HG02981 (cell line): ENCODE data around the gene OTUD5.

Experiments
- ATAC-seq: cut with Tn5 transposase; IDR thresholded peaks from one replicate; pipeline ENCODE4 v1.9.1; 2021; ENCODE audit warnings: mild to moderate bottlenecking, moderate library complexity; ENCODE audit not compliant: unreplicated experiment

The OTUD5 gene

DNA sequence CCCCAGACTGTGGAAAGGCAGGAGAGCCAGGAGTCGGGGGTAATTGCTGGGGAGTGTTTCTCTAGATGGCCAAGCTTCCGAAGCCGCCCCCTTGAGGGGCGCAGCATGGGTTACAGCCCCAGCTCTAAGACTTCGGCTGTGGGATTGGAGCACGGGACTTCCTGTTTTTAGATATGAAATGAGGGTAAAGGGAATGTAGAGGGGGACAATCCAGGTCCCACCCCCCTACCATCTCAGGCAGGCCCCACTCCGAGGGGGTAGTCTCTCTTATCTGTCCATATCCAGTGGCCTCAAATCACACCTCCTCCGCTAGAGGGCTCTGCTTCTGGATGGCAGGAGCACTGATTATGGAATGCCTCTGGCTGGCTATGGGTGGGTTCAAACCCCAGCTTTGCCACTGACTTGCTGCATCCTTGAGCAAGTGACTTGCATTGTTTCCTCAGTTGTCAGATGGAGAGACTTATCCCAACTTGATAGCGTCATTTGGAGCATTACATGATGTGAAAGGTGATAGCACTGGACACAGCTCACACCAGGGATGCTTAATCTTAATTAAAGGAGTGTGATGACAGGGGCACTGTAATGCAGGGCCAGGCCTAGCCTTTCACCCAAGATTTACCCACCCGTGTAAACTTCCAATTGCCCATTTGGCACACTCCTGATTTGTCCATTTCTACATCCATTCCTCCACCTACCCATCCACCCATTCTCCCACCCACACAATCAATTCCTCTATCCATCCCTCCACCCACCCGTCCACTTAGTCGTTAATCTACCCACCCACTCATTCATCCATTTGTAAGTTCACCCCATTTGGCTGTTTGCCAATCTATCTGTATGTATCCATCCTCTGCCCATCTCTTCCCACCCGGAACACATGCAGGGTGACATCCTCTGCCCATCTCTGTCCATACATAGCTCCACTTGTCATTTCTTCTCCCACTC, 15.1 kb upstream of the OTUD5 start:
- ATAC-seq = no peak

DNA sequence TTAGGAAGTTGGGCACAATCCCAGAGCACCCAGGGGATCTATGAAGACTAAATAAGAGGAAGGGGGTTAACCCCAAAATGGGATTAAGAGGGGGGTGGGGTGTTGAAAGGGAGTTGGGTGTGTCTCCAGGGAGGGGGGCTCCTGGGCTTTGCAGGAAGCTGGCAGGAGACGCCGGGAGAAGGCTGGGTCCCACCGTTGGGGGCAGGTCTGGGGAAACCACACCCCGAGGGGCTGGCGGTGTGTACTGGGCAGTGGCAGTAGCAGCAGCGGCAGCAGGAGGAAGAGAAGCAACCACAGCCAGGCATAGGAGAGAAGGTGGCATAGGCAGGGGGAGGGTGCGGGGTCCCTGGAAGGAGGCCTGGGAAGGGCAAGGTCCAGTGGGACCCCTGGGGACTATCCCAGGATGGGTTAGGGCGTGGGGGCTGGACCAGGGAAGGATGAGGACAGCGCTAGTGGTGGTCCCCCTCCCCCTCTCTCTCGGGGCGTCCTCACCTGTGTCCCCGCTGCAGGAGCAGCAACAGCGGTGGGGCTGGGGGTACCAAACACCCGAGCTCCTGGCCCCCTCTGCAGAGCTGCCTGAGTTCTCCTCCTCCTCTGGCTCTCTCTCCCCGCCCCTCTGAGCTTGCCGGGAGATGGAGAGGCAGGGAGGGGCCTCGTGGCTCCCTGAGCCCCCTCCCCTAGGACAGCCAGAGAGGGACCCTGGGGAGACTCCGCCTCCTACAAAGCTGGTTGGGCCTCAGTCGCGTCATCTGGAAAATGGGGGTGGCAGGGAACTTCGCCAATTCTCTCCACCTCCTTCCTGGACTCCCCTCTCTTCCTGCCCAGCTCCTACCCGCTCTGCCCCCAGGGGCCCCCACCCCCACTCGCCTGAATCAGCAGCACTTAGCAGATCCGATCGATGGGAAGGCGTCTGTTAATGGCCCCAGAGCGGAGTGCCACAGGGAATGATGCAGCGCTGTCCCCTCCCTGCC, 14.1 kb upstream of the OTUD5 start, which contains the start of gene KCND1:
KCND1 (minus strand) TSS at position 596 of the 971 bp plus-strand sequence. CDS start 1,573 bp downstream, outside the sequence.
- ATAC-seq = no peak

DNA sequence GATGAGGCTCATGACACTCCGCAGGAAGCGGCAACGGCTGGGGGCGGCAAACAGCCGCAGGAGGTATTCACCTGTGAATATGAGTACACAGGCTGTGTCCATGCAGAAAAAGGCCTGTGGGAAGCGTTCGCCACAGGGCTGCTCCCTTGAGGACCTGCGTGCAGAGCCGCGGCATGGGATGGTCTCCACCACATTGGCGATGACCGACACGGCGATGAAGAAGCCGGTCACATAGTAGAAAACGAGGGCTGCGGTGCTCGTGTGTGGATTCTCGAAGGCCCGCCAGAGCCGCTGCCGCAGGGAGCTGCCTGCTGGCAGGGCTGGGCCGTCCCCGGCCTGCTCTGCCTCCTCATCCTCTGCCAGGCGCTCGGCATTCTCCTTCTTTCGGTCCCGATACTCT, 12.1 kb upstream of the OTUD5 start:
- no peak for ATAC-seq

DNA sequence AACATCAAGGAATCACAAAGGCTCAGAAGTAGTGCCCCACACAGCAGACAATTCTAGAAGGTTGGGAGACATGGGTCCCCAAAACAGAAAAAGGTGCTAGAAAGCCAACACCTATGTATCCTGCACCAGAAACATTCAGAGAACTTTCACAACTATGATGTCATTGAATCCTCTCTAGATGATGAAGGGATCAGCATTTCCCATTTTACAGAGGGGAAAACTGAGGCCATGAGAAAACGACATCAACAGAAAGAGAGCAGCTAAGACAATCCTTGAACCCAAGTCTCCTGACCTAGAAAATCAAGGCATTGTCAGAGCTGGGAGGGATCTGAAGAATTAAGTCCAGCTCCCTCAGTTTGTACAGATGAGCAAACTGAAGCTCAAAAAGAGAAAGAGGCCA, 11.0 kb upstream of the OTUD5 start:
- ATAC-seq = no peak

DNA sequence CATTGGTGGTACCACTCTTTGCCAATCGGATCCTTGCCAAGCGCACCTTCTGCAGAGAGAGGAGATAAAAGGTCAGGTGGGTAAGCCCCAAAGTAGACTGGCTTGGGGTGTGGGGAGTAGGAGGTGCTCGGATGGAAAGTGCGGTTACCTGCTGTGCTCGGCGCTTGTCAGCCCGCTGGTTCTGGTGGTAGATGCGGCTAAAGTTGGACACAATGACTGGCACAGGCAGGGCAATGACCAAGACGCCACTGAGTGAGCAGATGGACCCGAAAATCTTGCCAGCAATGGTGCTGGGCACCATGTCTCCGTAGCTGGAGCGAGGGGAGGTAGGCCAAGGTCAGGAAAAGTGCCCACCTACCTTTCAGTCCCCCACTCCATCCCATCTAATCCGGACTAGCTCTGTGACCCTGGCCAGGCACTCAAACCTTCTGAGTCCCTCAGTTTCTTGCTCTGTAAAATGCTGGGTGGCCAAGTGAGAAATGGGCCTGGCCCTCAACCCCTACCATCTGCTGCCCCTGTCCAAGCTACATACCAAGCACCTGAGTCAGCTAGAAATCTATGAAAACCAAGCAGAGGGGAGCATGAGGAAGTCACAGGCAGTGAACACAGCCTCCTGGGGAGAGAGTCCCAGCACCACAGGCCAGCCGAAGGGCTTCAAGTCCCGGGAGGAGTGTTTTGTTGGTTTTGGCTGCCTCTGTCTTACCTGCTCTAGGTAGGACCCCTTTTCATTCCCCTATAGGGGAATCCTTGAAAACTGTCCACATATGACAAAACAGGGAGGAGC, 9.6 kb upstream of the OTUD5 start:
- no peak for ATAC-seq

DNA sequence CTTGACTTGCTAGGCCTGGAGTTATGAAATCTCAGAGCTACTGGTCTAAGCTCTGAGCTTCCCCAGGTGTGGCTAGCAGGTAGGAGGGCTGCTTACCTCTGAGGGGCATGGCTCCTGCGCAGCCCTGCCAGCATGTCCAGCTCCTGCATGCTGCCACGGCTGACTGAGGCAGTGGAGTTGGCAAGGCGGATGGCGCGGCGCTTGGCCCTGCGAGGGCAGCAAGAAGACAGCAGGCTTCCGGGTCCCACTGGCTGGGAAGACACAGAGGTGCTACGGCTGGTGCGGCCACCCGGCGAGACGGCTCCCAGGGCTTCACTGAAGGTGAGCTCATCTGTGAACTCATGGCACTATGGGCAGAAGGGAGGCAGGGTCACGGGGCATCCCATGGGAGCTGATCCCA, 8.6 kb upstream of the OTUD5 start:
- ATAC-seq = no peak

DNA sequence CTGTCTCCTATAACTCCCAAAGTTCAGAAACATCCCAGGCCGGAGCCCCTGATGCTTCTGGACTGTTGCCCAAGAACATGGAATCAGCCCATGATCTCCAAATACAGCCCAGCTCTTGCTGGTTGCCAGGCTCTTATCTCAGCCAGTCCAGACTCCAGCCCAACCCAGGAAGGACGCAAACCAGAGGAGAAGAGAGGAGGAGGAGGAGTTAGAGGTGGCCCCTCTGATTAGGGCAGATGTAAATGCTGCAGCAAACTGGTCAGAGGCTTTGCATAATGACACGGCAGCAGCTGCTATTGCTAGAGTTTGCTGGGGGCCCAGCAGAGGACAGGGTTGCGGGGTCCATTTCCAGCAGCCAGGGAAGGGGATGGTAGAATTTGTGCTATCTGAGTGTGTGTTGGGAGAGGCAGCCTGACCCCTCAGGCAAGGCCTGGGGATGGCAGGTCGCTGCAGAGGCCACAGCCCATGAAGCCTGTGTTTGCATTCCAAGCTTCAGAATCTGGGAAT, 4.2 kb upstream of the OTUD5 start:
- ATAC-seq = no peak

DNA sequence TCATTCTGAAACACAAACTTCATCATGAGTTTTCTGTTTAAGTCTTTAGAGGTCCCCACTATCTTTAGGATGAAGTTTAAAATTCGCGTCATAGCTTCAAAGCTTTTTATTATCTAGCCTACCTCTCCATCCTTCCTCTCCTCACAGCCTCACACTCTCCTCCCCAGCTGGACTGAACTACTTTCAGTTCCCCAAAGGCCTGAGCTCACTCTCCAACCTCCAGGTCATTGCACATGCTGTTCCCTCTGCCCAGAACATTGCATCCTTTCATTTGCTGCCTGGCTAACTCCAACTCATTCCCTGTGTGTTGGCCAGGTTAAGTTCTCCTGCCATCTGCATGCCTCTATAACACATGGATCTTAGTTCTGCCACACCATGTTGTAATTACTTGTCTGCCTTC, 2.9 kb upstream of the OTUD5 start:
- ATAC-seq = no peak

DNA sequence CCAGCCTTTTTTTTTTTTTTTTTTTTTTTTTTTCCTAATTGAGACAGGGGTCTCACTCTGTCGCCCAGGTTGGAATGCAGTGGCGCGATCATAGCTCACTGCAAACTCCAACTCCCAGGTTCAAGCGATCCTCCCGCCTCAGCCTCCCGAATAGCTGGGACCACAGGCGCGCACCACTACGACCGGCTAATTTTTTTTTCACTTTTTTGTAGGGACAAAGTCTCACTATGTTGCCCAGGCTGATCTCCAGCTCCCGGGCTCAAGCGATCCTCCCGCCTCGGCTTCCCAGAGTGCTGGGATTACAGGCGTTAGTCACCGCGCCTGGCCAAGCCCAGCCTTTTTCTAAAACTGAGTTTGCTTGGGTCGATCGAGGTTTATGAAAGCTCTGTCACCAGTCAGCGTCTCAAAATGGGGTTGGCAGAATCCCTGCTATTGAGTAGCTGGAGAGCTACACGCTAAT, 1.3 kb upstream of the OTUD5 start:
- ATAC-seq = no peak

DNA sequence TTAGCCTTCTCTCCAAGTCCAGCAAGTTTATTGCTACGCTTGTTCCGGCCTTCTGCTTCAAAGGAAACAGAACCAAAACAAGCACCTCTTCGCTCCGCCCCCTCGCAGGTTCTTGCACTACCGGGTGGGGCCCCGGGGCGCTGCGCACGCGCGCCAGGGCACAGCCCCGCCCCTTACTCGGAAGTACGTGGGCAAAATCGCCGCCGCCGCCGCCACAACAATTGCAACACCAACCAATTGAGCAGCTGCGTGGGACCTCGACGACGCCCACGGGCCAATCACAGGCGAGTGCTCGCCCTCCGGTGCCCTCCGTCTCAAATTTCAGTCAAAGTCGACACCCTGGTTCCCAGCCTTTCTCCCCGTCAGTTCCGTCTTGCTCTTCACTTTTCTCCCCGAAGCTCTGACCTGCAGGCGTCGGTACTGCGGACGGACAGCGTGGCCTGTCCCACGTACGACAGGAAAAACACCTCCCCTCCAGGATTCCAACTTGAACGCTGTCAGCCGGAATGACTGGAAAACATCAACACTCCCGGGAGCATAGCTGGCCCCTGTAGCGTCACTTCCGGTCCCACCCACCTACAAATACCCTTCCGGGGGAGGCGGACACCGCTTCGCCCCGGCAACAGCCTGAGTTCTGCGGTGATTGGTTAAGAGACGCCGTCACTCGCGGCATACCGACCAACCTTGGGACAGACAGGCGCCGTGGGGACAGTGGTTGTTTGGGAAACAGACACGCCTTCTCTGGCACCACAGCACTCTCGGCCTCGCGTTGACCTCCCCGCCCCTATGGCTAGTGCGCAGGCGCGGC, 624 bp upstream of the OTUD5 start:
- ATAC-seq = peak; percentile 81

DNA sequence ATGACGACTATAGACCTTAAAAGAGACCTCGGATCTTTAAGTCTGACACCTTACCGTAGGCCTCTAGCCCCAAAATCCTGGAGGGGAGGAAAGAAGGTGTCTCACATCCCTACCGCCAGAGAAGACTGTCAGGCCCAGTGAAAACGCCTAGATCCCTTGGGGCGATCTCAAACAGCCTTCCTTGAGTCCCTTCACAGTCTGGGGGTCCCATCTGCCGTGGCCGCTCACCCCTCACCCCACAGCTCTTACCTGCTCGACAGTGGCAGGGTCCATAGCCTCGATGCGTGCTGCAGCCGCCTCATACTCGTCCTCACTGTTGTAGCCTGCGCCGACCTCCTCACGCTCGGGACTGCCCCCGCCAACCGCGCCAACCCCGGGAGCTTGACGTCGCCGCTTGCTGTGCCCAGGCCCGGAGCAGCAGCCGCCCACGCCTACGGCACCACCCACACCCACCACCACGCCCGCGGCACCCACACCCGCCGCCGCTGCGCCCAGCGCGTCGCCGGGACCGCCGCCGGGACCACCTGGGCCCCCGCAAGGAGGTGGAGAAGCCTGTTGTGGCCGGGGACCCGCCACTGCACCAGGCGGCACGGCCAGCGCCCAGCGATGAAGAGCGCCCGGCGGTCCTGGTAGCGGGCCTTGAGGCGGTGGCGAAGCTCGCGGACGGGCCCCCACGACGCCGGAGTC, 536 bp downstream of the OTUD5 start:
- ATAC-seq = no peak

DNA sequence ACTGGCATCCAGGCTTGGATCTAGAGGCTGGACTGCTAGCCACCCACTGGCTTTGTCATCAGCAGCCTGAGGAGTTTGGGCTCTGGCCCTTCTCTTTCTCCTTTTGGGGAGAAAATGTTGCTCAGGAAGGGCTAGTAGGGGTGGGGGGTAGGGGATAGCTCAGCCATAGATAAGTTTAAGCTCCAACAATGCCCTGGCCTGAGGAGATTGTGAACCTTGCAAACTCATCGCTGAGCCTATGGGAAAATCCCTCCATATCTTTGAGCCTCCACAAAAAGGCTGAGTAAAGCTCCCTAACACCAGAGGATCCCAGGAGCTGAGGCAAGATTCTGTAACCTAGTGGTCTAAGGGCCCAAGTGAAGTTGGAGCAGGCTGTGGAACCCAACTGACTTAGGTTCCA, 8.8 kb downstream of the OTUD5 start:
- ATAC-seq = no peak

DNA sequence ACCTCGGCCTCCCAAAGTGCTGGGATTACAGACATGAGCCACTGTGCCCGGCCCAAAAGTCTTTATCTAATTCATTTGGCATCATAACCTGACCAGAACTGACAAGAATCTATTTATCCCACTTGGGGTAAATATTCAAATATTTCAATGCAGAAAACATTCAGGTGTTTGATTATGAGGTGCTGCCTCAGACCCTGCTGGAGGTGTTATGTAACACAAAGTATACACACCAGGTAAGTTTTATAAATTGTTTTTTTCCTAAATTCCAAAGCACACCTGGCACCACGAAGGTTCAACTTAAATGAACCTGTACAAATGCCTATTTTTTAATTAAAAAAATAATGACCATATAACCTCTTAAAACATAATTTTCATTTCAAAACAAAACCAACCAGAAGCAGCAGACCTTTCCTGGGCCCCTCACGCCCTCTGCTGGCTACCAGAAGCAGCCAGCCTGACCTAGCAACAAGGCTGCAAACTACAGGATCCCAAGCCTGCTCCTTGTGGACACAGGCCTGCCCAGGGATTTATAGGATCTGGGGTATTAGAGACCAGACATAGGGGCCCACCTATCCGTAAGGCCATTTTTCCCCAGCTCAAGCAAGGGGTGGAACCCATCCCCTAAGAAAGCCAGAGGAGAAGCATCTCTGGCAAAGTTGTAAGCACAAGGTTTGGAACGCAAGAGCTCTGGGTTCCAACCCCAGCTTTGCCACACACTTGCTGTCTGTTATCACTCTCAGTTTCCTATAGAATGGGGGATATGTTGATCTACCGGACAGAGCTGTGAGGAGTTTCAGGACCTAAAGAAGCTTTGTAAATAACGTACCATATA, 11.7 kb downstream of the OTUD5 start:
- no peak for ATAC-seq

DNA sequence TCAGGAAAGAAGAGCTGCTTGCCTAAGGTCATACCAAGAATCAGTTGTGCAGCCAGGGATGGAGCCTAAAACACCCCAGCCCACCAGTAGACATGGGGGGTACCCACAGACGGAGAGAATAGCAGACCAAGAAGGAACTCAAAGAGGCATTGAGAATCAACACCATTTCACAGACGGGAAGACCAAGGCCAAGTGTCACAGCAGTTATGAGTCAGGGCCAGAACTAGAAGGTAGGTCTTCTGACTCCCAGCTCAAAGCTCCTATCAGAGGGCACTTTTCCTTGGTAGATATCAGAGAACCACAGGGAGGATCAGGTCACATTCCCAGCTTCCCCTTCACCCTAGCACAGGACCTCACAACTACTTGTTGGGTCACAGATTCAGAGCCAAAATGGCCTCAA, 14.5 kb downstream of the OTUD5 start:
- no peak for ATAC-seq

DNA sequence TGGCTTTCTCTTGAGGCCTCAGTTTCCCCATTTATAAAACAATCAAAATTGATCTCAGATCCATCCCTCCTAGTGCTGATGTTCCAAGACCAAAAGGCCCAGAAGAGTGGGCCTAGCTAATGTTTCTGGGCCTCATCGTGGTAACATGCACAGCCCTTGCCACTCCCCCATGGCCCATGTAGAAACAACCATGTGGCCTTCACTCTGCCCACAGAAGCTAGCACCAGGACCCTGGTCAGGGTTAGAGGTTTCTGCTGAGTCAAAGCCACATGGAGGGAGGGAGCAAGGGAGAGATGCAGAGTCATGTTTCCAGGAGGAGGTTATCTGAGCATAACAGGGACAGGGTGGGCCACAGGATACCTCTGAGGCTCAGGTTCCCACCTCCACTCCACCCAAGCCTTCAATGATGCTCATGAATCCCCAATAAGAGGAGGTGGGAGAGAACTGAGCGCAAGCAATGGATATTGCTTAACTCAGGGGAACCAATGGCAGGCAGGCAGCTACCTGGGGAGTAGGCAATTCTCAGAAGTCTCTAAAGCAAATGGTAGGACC, 16.9 kb downstream of the OTUD5 start:
- ATAC-seq = no peak

DNA sequence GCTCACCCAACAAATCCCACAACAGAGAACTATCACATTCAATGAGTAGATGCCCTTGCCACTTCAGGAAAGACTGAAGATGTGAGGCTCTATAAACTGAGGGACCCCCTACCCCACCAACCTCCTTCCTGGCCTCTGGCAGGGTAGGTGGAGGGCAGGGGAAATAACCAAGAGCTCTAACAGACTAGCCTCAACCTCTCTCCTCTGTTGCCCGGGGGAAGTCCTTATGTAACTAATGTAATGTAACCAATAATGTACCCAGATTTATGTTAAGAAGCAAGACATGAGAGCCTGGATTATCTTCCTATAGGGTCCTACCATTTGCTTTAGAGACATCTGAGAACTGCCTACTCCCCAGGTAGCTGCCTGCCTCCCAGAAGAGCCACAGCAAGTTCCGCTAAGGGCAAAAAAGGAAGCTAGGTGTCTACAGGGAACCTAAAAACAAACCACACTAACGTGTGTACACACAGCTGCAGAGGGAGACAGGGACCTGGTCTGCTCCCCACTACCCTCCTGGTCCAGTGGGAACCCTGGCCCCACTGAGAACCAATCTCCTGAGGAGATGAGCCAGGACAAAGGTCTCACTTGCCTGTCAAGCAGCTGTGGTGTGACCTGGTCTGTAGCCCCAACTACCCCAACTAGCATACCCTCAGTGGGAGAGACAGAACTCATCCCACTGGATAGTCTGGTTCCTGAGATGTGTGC, 17.7 kb downstream of the OTUD5 start:
- ATAC-seq = no peak

DNA sequence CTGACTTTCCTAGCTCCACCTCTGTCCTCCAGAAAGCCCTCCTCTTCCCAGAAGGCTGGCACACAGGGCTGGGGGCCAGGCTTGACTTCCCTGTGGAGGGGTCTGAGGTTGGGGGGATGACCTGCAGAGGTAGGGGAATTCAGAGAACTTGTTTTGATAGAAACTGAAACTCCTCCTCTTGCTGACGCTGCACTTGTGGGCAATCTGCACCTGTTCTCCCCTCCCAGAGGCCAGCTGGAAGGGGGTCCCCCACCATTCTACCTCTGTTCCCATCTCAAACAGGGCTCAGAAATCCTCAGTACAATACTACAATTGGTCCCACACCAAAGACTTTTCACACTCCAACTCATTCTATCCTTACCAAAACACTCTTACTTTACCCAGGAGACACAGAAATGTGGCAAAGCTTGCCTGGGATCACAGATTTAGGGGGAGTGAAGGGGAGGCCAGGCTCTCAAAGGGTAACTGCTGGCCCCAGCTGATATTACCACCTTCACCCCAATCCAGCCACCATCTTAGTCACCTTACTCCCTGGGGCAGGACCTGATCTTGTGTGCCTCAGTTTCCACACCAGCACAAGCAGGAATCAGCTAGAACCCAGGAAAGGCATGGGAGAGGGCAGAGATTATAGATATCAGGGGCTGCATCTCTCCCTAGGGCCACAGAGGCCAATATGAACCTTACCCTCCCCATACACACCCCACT, 18.5 kb downstream of the OTUD5 start:
- peak; percentile 46 for ATAC-seq
